K562 (cell line): ENCODE data around the gene PCSK6. TPM values are rescaled to one million over a fixed set of nuclear protein-coding genes. Genes with fewer than 3 reads are reported as not detected.

Experiments used
- ATAC-seq: fragments of 200-7000 bp; cut with Tn5 transposase; 3 replicates; pipeline ENCODE4 v1.9.1; 2020; ENCODE audit warnings: moderate library complexity
- BruUV-seq: library from RNA; stranded (reverse); fragments of 400-500 nt; replicated peaks from 2 replicates; lab custom pipeline; 2021; lab: Mats Ljungman, UMichigan
- CTCF ChIA-PET: fragments of 300-600 bp; formaldehyde crosslinking; extraction: SDS; loops from one replicate; lab custom pipeline; 2021; ENCODE audit warnings: low intra/inter-chr PET ratio; lab: Yijun Ruan, JAX
- POLR2A ChIA-PET: fragments of 300-600, 350-650 bp; sonication (Branson Sonifier 250); formaldehyde crosslinking; extraction: SDS; loops from one replicate; lab custom pipeline; 2021; ENCODE audit warnings: antibody characterized with exemption, inconsistent platforms; lab: Yijun Ruan, JAX
- DNase-seq, 4 experiments: peaks; one replicate each; pipeline versions ENCODE4 v3.0.0 to v3.0.0-alpha.2; 2011 to 2018; ENCODE audit warnings: low spot score in 3 of 4, mixed read lengths in 3 of 4; ENCODE audit errors: extremely low read depth in 1 of 4
- FAIRE-seq: peaks from 2 replicates; lab custom pipeline; 2011; peaks lifted over from hg19 to GRCh38; lab: Jason Lieb, UNC
- H2AFZ ChIP-seq: 2 replicates; pipeline ENCODE4 v1.6.0; 2011; ENCODE audit warnings: low read depth, low read length, control low read depth, inconsistent platforms
- H3K27ac ChIP-seq: fragments of 200-600 bp; 3 replicates; pipeline ENCODE4 v1.8.0; 2011; ENCODE audit warnings: low read depth, mild to moderate bottlenecking, control low read depth, inconsistent platforms, low read length, moderate library complexity, mixed read lengths; ENCODE audit errors: extremely low read depth
- H3K27me3 ChIP-seq, 2 experiments: fragments of 300-600 bp in 1 of 2; 2 replicates in 1 of 2; 3 replicates in 1 of 2; pipeline versions ENCODE4 v1.6.0 to v1.8.0; 2011; ENCODE audit warnings: inconsistent platforms in 2 of 2, low read length in 2 of 2, mild to moderate bottlenecking in 1 of 2, mixed read lengths in 1 of 2, moderate library complexity in 1 of 2; ENCODE audit not compliant: control insufficient read depth in 2 of 2, insufficient read depth in 2 of 2
- H3K36me3 ChIP-seq: fragments of 300-600 bp; 3 replicates; pipeline ENCODE4 v1.8.0; 2011; ENCODE audit warnings: mild to moderate bottlenecking, low read length, inconsistent platforms; ENCODE audit not compliant: control insufficient read depth, insufficient read depth
- H3K4me1 ChIP-seq, 2 experiments: fragments of 200-600 bp in 1 of 2; replicated peaks in 1 of 2; 2 replicates in 1 of 2; 3 replicates in 1 of 2; pipeline versions ENCODE4 v1.5.1 to v1.8.0; 2011; ENCODE audit warnings: inconsistent platforms in 2 of 2, low read length in 2 of 2, mild to moderate bottlenecking in 1 of 2, mixed read lengths in 1 of 2, moderate library complexity in 1 of 2; ENCODE audit not compliant: control insufficient read depth in 2 of 2, insufficient read depth in 2 of 2
- H3K4me2 ChIP-seq: 2 replicates; pipeline ENCODE4 v1.6.1; 2011; ENCODE audit warnings: low read length, control low read depth, inconsistent platforms, mixed read lengths; ENCODE audit not compliant: insufficient read depth
- H3K4me3 ChIP-seq: fragments of 200-600 bp; sonication (generic), shearing (Covaris generic); 2 replicates; pipeline ENCODE4 v1.5.1; 2016; ENCODE audit warnings: control low read depth, inconsistent platforms
- H3K79me2 ChIP-seq: fragments of 200-600 bp; 3 replicates; pipeline ENCODE4 v1.8.0; 2011; ENCODE audit warnings: low read length, inconsistent platforms; ENCODE audit not compliant: control insufficient read depth, insufficient read depth
- H3K9ac ChIP-seq, 2 experiments: 2 replicates each; pipeline versions ENCODE4 v1.6.0 to v1.6.1; 2011; ENCODE audit warnings: low read depth in 2 of 2, low read length in 2 of 2, control low read depth in 1 of 2, inconsistent platforms in 1 of 2, mild to moderate bottlenecking in 1 of 2, mixed read lengths in 1 of 2; ENCODE audit not compliant: insufficient read depth in 1 of 2
- H3K9me1 ChIP-seq: one replicate; pipeline ENCODE4 v1.6.0; 2011; ENCODE audit warnings: inconsistent platforms, mild to moderate bottlenecking, low read length, moderate library complexity; ENCODE audit not compliant: control insufficient read depth, insufficient read depth
- H3K9me3 ChIP-seq: replicated peaks from 2 replicates; pipeline ENCODE4 v1.5.1; 2011; ENCODE audit warnings: low read depth, low read length, inconsistent platforms; ENCODE audit not compliant: control insufficient read depth, insufficient read depth
- H4K20me1 ChIP-seq: replicated peaks from 2 replicates; pipeline ENCODE4 v1.6.1; 2011; ENCODE audit warnings: low read length, inconsistent platforms, mixed read lengths; ENCODE audit not compliant: control insufficient read depth, insufficient read depth
- GATAD2A ChIP-seq: fragments of 450-650 bp; IDR thresholded peaks from 2 replicates; pipeline ENCODE4 v1.6.1; 2017
- WGBS: fragments of 100-300 bp; shearing (Covaris generic); methylation state at CpG from one replicate; pipeline ENCODE4 v1.1.6; 2016; ENCODE audit warnings: low coverage, mixed read lengths; ENCODE audit not compliant: insufficient coverage; ENCODE audit errors: missing lambda C conversion rate; 5-methylcytosine and 5-hydroxymethylcytosine counted together
- in situ Hi-C: fragments of 300-500 bp; cut with MboI; formaldehyde crosslinking; loops from 4 replicates; pipeline ENCODE4 v1.15.0; 2018; ENCODE audit warnings: inconsistent platforms, mixed read lengths
- intact Hi-C: fragments of 100-400 bp; cut with micrococcal nuclease; formaldehyde crosslinking; loops from 2 replicates; pipeline ENCODE4 v1.14.2; 2022
- polyA plus RNA-seq, 8 experiments: library from polyadenylated mRNA; depleted of rRNA in 4 of 8; stranded (reverse) in 5 of 8; unstranded in 3 of 8; fragments of >200 nt; fragmentation: Nextera tagmentation in 2 of 8; fragmentation: Illumina TruSeq in 1 of 8; extraction: Ambion mirVana in 2 of 8; extraction: Trizol in 1 of 8; gene quantifications; 2 replicates each; pipeline versions ENCODE4 v1.2.1 to v1.2.3, GENCODE V29; 2011 to 2014; ENCODE audit warnings: inconsistent platforms in 1 of 8, missing spikeins in 1 of 8
- total RNA-seq, 7 experiments: library from RNA; depleted of rRNA in 6 of 7; stranded (reverse); fragments of >200 nt in 6 of 7; fragmentation: Illumina TruSeq in 2 of 7; extraction: Trizol in 2 of 7; gene quantifications; 2 replicates each; pipeline versions ENCODE4 v1.2.1 to v1.2.3, GENCODE V29; 2011 to 2021; ENCODE audit warnings: low replicate concordance in 1 of 7
- TF ChIP-seq, protein P1 (sequence below), 2 experiments: fragments of 150-350 bp in 1 of 2; IDR thresholded peaks; 2 replicates each; pipeline ENCODE4 v1.6.1; 2012 to 2016; ENCODE audit warnings: low read depth in 2 of 2, low read length in 2 of 2, mild to moderate bottlenecking in 1 of 2, moderate library complexity in 1 of 2
- TF ChIP-seq, protein P2 (sequence below), 2 experiments: fragments of 450-650 bp; IDR thresholded peaks; 2 replicates each; pipeline ENCODE4 v1.6.1; 2016; ENCODE audit warnings: mild to moderate bottlenecking in 2 of 2, borderline replicate concordance in 1 of 2, low read depth in 1 of 2, moderate library complexity in 1 of 2
- TF ChIP-seq, protein P3 (sequence below), 2 experiments: fragments of 450-650 bp in 1 of 2; IDR thresholded peaks; 2 replicates each; pipeline ENCODE4 v1.6.1; 2011 to 2017; ENCODE audit warnings: low read depth in 2 of 2, antibody characterized with exemption in 1 of 2, borderline replicate concordance in 1 of 2, low read length in 1 of 2, mild to moderate bottlenecking in 1 of 2, mixed read lengths in 1 of 2; ENCODE audit not compliant: control insufficient read depth in 1 of 2

PCSK6 gene
- total and polyA plus RNA-seq, 9 of the 15 experiments (the other 6 are each of a cell fraction or from before 2014, with no cell fraction given): 2.2 to 32.6 (median 14.5) TPM

DNA sequence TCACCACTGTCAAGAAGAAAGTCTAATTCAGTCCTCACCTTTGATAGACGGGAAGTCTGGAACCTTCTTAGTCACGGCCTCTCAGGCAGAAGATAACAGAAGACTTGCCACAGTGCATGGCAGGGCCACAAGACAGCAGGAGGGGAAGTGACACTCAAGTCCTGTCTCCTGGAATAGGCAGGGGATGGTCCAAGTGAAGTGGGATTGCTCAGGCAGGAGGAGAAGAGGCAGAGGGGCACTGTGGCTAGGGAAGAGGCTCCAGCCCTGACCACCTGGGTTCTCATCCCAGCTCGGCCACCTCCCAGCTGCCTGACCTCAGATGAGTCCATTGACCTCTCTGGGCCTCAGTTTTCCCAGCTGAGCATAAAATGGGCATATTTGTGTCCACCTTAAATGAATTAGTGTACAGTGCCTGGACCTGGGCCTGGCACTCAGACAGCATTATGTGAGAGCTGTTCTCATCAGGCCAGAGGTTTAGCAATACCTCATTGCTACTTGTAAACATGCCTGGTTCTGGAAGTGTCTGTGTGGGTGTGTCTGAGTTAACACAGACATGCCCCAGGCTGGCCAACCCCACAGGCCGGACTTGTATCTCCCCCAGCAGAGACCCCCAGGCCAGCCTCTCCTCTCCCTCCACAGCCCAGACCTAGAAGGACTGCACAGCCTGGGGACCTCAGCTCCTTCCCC, 11.5 kb upstream of the PCSK6 start:
- H4K20me1 ChIP-seq: no peaks in the 10 kb centered on the region
- H2AFZ ChIP-seq: no peak overlapping the region
- 14% methylated on average over 4 of the region's 4 CpGs for WGBS
- H3K4me2 ChIP-seq: no peak overlapping the region
- ATAC-seq: no peak
- POLR2A ChIA-PET: interaction anchor here (1.2 kb wide), 1 partner anchor 44 kb away, joined by 3 read pairs; no protein-coding TSS in a partner anchor
- no peaks in the 10 kb centered on the region for H3K79me2 ChIP-seq
- no peak for DNase-seq
- H3K27me3 ChIP-seq: peaks cover 4 to 51% of the 10 kb centered on the region in 2 experiments; a peak in 4 of 5 replicates
- H3K4me3 ChIP-seq: no peak overlapping the region
- CTCF ChIA-PET: interaction anchor here (0.6 kb wide), 1 partner anchor 215 kb away, joined by 3 read pairs; no protein-coding TSS in a partner anchor
- H3K9me1 ChIP-seq: peaks cover 3% of the 10 kb centered on the region
- H3K9me3 ChIP-seq: no peaks in the 10 kb centered on the region
- H3K36me3 ChIP-seq: no peaks in the 10 kb centered on the region
- peak overlapping the region in 1 of 2 experiments; percentile 36; a peak in 2 of 4 replicates for H3K9ac ChIP-seq
- peaks cover 26 to 34% of the 10 kb centered on the region in 2 experiments; a peak in 4 of 5 replicates for H3K4me1 ChIP-seq
- in situ Hi-C loops (no loop called here), intact Hi-C loops (no loop called here)
- no peak overlapping the region for H3K27ac ChIP-seq
- BruUV-seq: no TSS peak
- FAIRE-seq: no peak
- TF ChIP-seq, protein P1, sequence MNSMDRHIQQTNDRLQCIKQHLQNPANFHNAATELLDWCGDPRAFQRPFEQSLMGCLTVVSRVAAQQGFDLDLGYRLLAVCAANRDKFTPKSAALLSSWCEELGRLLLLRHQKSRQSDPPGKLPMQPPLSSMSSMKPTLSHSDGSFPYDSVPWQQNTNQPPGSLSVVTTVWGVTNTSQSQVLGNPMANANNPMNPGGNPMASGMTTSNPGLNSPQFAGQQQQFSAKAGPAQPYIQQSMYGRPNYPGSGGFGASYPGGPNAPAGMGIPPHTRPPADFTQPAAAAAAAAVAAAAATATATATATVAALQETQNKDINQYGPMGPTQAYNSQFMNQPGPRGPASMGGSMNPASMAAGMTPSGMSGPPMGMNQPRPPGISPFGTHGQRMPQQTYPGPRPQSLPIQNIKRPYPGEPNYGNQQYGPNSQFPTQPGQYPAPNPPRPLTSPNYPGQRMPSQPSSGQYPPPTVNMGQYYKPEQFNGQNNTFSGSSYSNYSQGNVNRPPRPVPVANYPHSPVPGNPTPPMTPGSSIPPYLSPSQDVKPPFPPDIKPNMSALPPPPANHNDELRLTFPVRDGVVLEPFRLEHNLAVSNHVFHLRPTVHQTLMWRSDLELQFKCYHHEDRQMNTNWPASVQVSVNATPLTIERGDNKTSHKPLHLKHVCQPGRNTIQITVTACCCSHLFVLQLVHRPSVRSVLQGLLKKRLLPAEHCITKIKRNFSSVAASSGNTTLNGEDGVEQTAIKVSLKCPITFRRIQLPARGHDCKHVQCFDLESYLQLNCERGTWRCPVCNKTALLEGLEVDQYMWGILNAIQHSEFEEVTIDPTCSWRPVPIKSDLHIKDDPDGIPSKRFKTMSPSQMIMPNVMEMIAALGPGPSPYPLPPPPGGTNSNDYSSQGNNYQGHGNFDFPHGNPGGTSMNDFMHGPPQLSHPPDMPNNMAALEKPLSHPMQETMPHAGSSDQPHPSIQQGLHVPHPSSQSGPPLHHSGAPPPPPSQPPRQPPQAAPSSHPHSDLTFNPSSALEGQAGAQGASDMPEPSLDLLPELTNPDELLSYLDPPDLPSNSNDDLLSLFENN (IDR thresholded peaks at IDR 0.05; ENCODE audit: low read depth in 2 of 2, low read length in 2 of 2): no peak
- TF ChIP-seq, protein P2, sequence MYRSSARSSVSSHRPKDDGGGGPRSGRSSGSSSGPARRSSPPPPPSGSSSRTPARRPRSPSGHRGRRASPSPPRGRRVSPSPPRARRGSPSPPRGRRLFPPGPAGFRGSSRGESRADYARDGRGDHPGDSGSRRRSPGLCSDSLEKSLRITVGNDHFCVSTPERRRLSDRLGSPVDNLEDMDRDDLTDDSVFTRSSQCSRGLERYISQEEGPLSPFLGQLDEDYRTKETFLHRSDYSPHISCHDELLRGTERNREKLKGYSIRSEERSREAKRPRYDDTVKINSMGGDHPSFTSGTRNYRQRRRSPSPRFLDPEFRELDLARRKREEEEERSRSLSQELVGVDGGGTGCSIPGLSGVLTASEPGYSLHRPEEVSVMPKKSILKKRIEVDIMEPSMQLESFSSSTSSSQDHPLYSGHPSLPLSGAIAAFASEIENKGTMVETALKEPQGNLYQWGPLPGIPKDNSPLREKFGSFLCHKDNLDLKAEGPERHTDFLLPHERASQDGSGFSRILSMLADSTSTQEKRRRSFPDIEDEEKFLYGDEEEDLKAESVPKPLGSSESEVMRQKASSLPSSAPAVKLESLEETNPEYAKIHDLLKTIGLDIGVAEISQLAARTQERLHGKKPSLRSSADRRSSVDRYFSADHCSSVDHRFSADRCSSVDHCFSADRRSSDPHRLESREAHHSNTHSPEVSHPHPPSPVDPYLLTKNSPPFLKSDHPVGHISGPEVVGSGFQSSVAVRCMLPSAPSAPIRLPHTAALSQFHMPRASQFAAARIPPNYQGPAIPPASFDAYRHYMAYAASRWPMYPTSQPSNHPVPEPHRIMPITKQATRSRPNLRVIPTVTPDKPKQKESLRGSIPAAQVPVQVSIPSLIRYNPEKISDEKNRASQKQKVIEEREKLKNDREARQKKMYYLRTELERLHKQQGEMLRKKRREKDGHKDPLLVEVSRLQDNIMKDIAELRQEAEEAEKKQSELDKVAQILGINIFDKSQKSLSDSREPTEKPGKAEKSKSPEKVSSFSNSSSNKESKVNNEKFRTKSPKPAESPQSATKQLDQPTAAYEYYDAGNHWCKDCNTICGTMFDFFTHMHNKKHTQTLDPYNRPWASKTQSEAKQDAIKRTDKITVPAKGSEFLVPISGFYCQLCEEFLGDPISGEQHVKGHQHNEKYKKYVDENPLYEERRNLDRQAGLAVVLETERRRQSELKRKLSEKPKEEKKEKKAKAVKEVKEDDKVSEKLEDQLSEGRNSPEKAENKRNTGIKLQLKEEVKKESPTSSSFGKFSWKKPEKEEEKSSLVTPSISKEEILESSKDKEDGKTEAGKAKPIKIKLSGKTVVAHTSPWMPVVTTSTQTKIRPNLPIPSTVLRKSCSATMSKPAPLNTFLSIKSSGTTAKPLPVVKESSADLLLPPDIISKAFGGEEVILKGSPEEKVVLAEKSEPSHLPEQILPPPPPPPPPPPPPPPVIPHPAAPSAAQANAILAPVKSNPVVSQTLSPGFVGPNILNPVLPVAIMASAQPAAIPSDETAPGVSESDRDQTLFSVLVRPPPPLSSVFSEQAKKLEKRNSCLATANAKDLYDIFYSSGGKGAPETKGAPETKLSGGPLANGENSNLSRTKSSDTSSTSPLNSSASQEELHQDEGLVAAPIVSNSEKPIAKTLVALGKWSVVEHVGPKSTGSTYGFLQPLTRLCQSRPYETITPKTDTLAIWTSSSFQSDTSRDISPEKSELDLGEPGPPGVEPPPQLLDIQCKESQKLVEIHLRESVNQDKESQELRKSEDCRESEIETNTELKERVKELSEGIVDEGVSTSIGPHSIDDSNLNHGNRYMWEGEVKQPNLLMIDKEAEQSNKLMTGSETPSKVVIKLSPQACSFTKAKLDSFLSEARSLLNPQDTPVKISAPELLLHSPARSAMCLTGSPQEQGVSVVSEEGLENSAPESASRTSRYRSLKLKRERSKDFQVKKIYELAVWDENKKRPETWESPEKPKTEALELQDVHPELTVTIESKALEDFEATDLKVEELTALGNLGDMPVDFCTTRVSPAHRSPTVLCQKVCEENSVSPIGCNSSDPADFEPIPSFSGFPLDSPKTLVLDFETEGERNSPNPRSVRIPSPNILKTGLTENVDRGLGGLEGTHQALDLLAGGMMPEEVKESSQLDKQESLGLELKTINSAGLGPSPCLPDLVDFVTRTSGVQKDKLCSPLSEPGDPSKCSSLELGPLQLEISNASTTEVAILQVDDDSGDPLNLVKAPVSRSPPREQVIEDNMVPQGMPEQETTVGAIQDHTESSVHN (IDR thresholded peaks at IDR 0.05; ENCODE audit: borderline replicate concordance in 1 of 2, low read depth in 1 of 2): no peak
- TF ChIP-seq, protein P3, sequence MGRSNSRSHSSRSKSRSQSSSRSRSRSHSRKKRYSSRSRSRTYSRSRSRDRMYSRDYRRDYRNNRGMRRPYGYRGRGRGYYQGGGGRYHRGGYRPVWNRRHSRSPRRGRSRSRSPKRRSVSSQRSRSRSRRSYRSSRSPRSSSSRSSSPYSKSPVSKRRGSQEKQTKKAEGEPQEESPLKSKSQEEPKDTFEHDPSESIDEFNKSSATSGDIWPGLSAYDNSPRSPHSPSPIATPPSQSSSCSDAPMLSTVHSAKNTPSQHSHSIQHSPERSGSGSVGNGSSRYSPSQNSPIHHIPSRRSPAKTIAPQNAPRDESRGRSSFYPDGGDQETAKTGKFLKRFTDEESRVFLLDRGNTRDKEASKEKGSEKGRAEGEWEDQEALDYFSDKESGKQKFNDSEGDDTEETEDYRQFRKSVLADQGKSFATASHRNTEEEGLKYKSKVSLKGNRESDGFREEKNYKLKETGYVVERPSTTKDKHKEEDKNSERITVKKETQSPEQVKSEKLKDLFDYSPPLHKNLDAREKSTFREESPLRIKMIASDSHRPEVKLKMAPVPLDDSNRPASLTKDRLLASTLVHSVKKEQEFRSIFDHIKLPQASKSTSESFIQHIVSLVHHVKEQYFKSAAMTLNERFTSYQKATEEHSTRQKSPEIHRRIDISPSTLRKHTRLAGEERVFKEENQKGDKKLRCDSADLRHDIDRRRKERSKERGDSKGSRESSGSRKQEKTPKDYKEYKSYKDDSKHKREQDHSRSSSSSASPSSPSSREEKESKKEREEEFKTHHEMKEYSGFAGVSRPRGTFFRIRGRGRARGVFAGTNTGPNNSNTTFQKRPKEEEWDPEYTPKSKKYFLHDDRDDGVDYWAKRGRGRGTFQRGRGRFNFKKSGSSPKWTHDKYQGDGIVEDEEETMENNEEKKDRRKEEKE (IDR thresholded peaks at IDR 0.05; ENCODE audit: borderline replicate concordance in 1 of 2, control insufficient read depth in 1 of 2, low read depth in 2 of 2, low read length in 1 of 2): no peak
- 0 out of 2 replicates have a peak, but pooled peaks have one; percentile 53 for TF ChIP-seq GATAD2A
